NCI-H128 (cell line): ENCODE results near the gene KIF15.

Experiments
- DNase-seq: peaks from one replicate; lab custom pipeline; 2025; ENCODE audit not compliant: unreplicated experiment; lab: John Stamatoyannopoulos, UW

KIF15 gene

GRCh38 chr3:44877333-44877732 is 115.7 kb downstream of the KIF15 start:
- no peak for DNase-seq

- no peak for DNase-seq
These were observed 118.7 kb downstream of the KIF15 start for GRCh38 chr3:44880284-44880683.

GRCh38 chr3:44883213-44883955 is 121.8 kb downstream of the KIF15 start:
- DNase-seq, result no peak

GRCh38 chr3:44883999-44884431 is 122.4 kb downstream of the KIF15 start:
- DNase-seq, result no peak

- DNase-seq, result no peak
These were observed 124.0 kb downstream of the KIF15 start for GRCh38 chr3:44885618-44886017.

- no peak for DNase-seq
These were observed 125.0 kb downstream of the KIF15 start for GRCh38 chr3:44886561-44886960.

GRCh38 chr3:44887101-44887500 is 125.5 kb downstream of the KIF15 start:
- no peak for DNase-seq

GRCh38 chr3:44890258-44890657 is 128.7 kb downstream of the KIF15 start:
- DNase-seq, result no peak

GRCh38 chr3:44890852-44891251 is 129.3 kb downstream of the KIF15 start:
- DNase-seq, result no peak

GRCh38 chr3:44892689-44893088 is 131.1 kb downstream of the KIF15 start:
- DNase-seq, result no peak

- DNase-seq, result no peak
These were observed 131.5 kb downstream of the KIF15 start for GRCh38 chr3:44893097-44893496.

- no peak for DNase-seq
These were observed 132.9 kb downstream of the KIF15 start for GRCh38 chr3:44894485-44894884.

GRCh38 chr3:44896440-44896839 is 134.8 kb downstream of the KIF15 start:
- DNase-seq, result no peak

GRCh38 chr3:44899683-44900367 is 138.2 kb downstream of the KIF15 start:
- no peak for DNase-seq

- no peak for DNase-seq
These were observed 141.0 kb downstream of the KIF15 start for GRCh38 chr3:44902628-44903027.
